GM21390 (cell line): ENCODE data around the gene TTC9B.
"Not testable (repeated sequence)": the region's sequence is repeated elsewhere in the genome, so short reads cannot be mapped to it uniquely, and the experiment has no call there.

Experiments
- ATAC-seq: cut with Tn5 transposase; IDR thresholded peaks from one replicate; pipeline ENCODE4 v1.9.1; 2021; ENCODE audit not compliant: unreplicated experiment

TTC9B gene

DNA sequence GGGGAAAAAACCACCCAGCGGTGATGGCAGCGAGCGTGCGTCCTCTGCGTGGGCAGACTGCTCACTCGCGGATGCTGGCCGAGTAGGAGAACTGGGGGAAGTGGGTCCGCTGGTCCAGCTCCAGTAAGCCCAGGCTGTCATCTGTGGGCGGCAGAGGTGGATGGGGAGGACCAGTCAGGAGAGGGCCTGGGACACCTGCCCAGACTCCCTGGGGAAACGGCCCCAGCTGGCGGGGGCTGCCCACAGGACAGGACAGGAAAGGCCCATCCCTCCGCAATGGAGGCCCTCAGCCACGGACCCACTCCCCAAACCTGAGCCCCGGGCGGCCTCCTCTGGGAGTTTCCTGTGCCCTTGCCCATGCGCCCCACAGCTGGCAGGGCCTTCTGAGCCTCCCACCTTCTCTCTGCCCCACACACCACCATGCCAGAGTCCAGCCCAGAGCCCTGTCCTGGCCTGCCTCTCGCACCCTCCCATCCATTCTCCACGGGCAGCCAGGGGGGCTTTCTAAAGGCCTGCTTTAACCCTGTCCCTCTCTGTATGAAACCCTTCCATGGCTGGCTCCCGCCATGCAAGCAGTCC, 15.7 kb upstream of the TTC9B start:
- no peak for ATAC-seq

- no peak for ATAC-seq
Observed at GRCh38 chr19:40232949-40233810, 15.0 kb upstream of the TTC9B start.

DNA sequence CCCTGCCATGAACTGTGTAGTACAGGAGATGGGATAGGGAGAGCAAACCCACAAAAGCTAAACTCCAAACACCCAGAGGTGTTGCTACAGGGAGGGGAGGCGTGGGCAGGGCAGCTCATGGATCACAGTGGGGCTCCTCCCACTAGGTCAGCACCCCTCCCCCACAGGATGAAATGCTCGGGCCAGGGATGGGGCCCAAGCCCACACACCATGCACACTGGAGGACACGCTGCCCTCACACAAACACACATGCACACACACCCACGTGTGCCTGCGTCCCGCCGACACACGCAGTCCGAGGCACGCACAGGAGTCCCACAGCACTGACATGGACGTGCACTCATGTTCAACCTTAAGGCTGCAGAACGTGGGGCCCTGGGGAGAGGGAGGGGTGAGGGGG, 14.3 kb upstream of the TTC9B start:
- no peak for ATAC-seq

DNA sequence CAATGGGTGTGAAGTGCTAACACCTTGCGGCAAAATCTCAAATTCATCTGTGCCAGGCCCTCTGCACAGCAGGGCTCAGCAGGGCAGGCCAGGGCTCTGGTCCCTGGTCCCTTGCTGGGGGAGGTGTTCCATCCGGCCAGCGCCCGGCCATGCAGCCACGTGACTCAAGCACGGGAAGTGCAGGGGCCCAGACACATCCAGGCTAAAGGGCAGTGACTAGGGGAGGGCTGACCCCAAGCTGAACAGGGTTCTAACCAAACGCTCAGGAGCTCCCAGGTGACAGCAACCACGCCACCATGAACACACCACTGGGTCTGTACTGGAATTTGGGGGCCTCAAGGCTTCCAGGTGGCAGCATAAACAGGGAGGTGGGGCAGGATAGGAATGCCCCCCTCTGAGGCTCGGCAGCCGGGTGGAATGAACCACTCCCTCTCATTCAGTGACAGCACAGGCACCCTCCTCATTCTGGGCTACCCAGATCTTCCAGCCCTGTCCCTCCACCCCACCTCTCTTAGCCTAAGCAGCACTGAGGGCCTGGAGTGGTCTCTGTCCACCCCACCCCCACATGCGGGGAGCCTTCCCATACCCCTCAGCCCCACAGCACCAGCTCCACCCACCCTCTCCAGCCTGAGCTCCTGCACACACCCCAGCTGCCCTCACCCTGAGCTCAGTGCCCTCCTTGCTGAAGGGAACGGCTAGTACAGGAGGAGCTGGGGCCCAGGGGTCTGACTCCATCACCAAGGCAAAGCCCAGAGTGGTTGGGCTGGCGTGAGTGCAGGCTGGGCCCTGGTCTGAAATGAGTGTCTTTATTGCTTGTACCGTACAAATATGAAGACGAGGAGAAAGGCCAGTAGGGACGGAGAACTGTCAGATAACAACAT, 13.6 kb upstream of the TTC9B start:
- ATAC-seq, result no peak

- no peak for ATAC-seq
Observed at GRCh38 chr19:40231057-40231456, 12.9 kb upstream of the TTC9B start.

- ATAC-seq, result no peak
Observed at GRCh38 chr19:40229926-40230417, 11.8 kb upstream of the TTC9B start.

DNA sequence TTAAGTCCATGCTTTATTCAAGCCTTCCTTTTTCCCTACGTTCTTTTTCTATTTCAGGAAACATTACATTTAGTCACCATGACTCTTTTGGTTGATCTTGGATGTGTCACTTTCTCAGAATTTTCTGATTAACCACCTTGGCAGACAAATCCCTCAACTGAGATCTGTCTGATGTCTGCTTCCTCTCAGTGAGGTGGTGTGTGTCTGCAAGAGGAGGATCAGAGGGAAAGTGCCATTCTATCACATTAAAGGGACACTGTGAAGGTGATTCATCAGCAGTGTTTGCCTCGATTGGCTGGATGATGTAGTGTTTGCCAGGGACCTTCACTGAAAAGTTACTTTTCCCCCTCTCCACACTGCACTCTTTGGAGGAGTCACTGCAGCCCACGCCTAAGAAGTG, 11.3 kb upstream of the TTC9B start:
- no peak for ATAC-seq

- no peak for ATAC-seq
Observed at GRCh38 chr19:40228863-40229262, 10.7 kb upstream of the TTC9B start.

- no peak for ATAC-seq
Observed at GRCh38 chr19:40228346-40228745, 10.2 kb upstream of the TTC9B start.

- no peak for ATAC-seq
Observed at GRCh38 chr19:40225440-40226305, 7.5 kb upstream of the TTC9B start.

- no peak for ATAC-seq
Observed at GRCh38 chr19:40224342-40225150, 6.4 kb upstream of the TTC9B start.

DNA sequence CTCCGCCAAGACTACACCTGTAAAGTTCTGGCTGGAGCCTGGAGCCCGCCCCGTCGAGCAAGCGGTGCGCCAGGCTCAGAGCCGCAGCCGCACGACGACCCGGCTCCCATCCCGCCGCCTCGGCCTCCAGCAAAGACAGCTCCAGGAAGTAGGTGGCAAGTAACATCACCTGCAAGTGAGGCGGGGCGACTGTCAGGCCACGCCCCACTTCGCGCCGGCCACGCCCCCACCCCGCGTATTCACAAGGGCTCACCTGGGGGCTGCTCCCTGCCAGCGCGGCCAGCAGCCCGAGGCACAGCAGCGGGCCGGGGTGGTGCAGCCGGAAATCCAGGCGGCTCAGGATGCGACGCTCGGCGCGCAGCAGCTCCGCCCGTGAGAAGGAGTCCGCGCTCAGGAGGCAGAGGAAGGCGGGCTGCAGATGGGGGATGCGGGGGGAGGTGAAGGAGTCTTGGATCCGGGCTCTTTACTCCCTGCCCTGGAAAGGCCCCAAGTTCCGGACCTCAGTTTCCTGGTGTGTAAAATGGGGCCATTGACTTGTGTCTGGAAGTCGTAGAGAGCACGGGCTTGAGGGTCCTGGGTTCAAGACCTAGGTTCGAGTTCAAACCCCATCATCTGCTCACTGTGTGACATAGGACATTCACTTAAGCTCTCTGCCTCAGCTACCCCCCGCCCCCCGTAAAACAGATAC, 5.1 kb upstream of the TTC9B start:
- no peak for ATAC-seq

GRCh38 chr19:40221858-40222619, 3.9 kb upstream of the TTC9B start:
- ATAC-seq, result no peak

DNA sequence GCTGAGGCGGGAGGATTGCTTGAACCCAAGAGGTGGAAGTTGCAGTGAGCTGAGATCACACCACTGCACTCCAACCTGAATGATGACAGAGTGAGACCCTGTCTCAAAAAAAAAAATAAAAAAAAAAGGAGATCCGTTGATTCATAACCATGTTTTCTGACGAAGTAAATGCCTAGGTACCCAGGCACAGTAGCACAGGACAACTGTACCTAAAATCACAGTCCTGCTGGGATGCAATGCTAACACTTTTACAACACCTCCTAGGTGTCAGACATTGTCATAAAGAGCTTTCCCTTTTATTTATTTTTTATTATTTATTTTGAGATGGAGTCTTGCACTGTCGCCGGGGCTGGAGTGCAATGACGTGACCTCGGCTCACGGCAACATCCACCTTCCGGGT, 2.5 kb upstream of the TTC9B start:
- no peak for ATAC-seq

DNA sequence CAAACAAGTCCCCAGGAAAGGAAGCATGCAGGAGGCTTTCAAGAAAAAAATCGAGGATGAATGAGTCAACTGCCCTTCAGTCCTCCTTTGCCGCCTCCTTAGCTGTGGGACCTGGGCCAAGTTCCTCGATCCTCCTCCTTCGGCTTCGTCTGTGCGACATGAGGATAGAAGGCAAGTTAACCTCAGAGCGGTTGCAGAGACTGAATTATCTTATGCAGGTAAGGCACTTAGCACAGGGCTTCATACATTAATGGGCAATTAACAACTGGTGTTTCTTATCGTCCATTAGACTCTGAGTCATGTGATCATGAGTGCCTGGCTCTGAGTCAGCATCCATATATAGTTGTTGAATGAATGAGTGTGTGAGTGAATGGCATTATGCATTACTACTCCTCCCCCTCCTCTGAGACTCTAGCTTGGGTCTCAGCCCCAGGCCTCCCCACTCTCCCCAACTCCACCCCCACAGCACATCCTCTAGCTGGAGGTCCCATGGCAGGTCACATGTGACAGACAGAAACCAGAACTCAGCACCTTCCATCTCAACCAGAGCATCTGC, 1.6 kb upstream of the TTC9B start:
- no peak for ATAC-seq

GRCh38 chr19:40219029-40219428, 845 bp upstream of the TTC9B start:
- ATAC-seq, result not testable (repeated sequence)

DNA sequence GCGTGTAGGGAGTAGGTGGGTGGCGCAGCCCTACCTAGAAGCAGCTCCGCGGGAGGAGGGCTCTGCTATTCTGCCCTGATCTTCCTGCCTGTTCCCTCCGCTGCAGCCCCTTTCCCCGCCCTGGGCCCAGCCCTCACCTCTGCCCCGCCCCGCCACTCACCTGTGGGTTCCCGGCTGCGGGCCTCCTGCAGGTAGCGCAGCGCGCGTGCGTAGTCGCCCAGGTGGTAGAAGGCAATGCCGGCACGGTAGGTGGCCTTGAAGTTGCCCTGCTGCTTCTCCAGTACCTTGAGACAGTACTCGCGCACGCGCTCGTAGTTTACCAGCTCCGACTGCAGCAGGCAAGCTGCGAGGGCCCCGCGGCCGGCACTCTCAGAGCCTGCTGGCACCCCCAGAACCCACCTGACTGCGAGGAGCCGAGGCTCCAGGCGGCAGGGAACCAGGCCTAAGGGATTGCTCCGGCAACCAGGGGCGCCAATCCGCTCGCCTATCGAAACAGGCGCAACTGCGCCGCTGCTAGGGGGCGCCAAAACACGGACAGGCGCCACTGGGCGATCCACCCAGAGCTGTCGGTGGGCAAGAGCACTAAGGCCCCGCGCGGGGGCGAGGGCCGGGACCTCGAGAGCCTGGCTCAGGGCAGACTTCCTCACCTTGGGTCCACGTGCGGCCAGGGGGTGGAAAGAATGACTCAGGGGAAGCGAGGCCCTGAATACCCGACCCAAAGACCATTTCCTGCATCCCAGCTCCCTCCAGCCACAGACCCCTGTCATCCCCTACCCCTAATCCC, 965 bp downstream of the TTC9B start:
- no peak for ATAC-seq

DNA sequence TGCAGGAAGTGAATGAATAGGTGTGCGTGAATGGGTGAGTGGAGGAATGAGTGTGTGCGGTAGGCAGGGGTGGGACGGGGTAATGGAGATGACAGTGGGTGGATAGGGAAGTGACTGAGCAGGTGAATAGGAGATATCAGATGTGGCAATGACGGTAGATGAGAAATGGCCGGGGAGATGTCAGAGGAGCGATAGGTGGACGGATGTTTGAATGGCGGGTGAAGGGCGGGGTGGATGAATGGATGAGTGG, 1.5 kb downstream of the TTC9B start:
- no peak for ATAC-seq
